Measurements from ENCODE around the gene MAST4.

MAST4 gene

DNA sequence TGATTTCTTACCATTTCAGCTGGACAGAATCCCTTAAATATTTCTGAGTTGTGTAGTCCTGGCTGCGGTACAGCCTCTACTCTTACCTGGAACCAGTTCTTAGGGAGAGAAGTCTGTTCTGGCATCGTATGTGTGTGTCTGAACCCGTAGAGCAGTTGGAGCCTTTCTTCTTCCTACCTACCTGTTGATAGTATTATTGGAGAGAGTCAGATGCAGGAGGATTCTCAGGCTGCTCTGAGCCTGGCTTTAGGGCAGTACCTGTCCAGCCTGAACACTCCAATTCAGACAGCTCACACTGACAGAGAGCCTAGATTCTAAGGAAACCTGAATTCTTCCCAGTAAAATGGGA is 410.3 kb downstream of the MAST4 start:
- POLR2A ChIA-PET (ENCODE audit: low non-redundant PET), result no interaction called here
- CTCF ChIA-PET, result no interaction called here
- TF ChIP-seq, protein P1, sequence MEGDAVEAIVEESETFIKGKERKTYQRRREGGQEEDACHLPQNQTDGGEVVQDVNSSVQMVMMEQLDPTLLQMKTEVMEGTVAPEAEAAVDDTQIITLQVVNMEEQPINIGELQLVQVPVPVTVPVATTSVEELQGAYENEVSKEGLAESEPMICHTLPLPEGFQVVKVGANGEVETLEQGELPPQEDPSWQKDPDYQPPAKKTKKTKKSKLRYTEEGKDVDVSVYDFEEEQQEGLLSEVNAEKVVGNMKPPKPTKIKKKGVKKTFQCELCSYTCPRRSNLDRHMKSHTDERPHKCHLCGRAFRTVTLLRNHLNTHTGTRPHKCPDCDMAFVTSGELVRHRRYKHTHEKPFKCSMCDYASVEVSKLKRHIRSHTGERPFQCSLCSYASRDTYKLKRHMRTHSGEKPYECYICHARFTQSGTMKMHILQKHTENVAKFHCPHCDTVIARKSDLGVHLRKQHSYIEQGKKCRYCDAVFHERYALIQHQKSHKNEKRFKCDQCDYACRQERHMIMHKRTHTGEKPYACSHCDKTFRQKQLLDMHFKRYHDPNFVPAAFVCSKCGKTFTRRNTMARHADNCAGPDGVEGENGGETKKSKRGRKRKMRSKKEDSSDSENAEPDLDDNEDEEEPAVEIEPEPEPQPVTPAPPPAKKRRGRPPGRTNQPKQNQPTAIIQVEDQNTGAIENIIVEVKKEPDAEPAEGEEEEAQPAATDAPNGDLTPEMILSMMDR (conservative IDR thresholded peaks at IDR 0.05; ENCODE audit: low read depth), result no peak
- no peak overlapping the region for H3K27ac ChIP-seq
- no peak for DNase-seq (ENCODE audit: low spot score)

DNA sequence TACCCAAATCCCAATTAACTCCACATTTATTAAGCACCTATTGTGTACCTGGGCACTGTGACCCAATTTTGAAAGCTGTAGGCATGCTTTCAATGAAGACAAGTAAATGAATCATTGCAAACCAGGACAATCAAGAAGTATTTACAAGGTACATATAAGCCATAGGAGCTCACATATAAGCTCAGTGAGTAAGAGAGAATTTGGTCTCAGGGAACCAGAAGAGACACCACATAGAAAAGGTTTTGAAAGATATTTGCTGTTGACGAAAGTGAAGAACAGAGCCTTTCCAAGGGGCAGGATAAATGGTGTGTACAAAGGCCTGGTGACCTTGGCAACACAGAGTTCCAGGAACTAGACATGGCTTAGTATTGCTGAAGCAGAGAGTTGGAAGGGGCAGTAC is 412.8 kb downstream of the MAST4 start:
- ChIA-PET POLR2A (ENCODE audit: low non-redundant PET) (no interaction called here), CTCF (no interaction called here)
- TF ChIP-seq, protein P1 (conservative IDR thresholded peaks at IDR 0.05; ENCODE audit: low read depth), result no peak
- DNase-seq (ENCODE audit: low spot score), result no peak
- H3K27ac ChIP-seq, result no peak overlapping the region

DNA sequence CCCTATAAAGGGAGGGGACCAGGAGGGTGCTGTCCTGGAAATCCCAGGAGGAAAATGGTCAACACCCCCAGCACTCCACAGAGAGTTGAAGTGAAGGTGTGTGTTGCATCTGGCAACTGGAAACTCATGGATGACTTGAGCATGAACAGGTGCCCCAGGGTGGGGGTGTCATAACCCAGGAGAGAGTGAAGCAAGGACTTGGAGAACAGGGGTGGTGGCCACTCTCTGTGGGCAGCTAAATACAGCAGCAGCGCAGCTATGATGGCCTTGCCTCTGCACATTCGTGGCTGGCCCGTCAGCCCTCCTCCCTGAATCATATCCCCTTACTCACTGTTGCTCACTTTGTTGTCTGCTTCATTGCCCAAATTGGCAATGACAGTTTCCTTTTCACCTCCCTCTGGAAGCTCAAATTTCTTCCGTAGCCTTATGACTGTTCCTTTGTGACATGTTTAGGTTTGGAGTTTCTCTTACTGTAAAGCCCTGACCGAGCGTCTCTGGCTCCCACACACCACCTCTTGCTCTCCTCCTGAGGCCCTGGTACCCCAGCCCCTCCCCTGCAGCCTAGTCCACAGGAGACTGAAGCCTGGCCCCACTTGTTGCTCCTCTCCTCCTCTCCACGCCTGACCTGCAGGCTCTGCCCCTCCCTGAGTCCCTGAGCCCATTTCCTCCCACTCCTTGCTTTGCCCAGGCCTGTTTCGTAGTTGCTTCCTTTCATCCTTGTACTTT is 414.7 kb downstream of the MAST4 start:
- DNase-seq (ENCODE audit: low spot score), result peak; percentile 86
- POLR2A ChIA-PET (ENCODE audit: low non-redundant PET), result no interaction called here
- peak overlapping the region; percentile 98 for H3K27ac ChIP-seq
- TF ChIP-seq, protein P1 (conservative IDR thresholded peaks at IDR 0.05; ENCODE audit: low read depth), result no peak
- CTCF ChIA-PET, result interaction anchor here (0.6 to 1.3 kb wide), 3 partner anchors 52 to 164 kb away, joined by 3 read pairs; no protein-coding TSS in a partner anchor

DNA sequence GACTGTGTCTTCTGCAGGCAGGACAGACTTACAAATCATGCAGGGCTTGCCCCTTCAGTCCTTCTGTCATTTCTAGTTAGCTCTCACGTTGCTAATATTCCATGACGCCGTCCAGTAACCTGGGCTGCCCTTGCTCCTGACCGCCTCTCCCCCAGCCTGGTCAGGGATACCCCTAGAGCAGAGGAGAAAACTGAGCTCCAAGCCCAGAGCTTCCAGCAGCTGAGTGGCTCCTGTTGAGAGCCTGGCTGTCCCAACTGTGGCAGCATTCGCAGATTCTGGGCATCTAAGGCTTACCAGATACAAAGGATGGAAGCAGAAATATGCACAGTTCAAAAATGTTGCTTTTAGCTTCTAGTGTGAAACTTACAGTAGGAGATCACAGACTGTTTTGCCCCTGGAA is 415.2 kb downstream of the MAST4 start:
- ChIA-PET POLR2A (ENCODE audit: low non-redundant PET) (no interaction called here), CTCF (interaction anchor here (1.0 to 1.3 kb wide), 2 partner anchors 52 to 164 kb away, joined by 3 read pairs; no protein-coding TSS in a partner anchor)
- TF ChIP-seq, protein P1 (conservative IDR thresholded peaks at IDR 0.05; ENCODE audit: low read depth), result no peak
- H3K27ac ChIP-seq, result peak overlapping the region; percentile 98
- no peak for DNase-seq (ENCODE audit: low spot score)

DNA sequence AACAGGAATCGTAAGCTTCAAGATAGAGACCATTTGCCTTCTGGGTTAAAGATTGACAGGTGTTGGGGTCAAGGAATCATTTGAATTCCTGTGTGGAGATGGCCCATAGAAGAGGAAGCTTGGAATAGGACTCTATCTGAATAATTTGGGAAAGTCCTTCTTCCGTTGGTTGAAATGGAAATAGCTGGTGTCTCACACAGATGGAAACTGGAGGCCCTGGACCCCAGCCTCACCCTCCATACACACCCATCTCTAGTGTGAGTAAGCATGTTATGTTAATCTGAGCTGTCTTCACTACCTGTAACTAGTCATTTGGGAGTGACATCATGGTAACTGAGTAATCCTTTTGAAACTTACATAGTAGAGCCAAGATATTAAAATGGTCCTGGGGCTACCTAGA is 416.0 kb downstream of the MAST4 start:
- DNase-seq (ENCODE audit: low spot score), result peak; percentile 70
- ChIA-PET CTCF (interaction anchor here (1.3 kb wide), 1 partner anchor 51 kb away, joined by 3 read pairs; no protein-coding TSS in a partner anchor), POLR2A (ENCODE audit: low non-redundant PET) (no interaction called here)
- H3K27ac ChIP-seq, result no peak overlapping the region
- TF ChIP-seq, protein P1 (conservative IDR thresholded peaks at IDR 0.05; ENCODE audit: low read depth), result no peak

DNA sequence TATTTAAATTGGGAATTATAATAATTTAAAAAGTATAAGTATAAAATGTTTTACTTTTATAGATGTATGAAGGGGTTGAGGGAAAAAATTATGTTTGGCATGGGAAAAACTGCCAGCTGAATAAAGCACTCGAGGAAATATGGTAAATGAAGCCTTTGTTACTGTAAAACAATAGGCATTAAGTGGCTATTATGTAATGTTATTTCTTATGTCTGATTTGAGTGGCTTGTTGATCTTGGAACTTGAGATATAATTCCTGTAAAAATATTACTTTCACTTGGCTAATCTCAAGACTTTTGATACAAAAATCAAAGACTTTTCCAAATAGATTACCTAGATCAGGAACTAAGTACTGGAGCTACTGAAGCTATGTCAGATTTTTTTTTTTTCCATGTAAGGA is 417.5 kb downstream of the MAST4 start:
- TF ChIP-seq, protein P1 (conservative IDR thresholded peaks at IDR 0.05; ENCODE audit: low read depth), result no peak
- ChIA-PET CTCF (interaction anchor here (0.6 to 1.4 kb wide), 4 partner anchors 75 to 199 kb away, joined by 3 to 5 read pairs (median 3); no protein-coding TSS in a partner anchor), POLR2A (ENCODE audit: low non-redundant PET) (interaction anchor here (1.2 kb wide), 1 partner anchor 9 kb away, joined by 4 read pairs; no protein-coding TSS in a partner anchor)
- DNase-seq (ENCODE audit: low spot score), result no peak
- no peak overlapping the region for H3K27ac ChIP-seq

Measured in RWPE1 (cell line).